SU-DHL-6 (cell line): ENCODE data around the gene CARD19.

Source experiments
- H2AFZ ChIP-seq: fragments of 200-600 bp; sonication (generic); 2 replicates; pipeline ENCODE4 v1.6.1; 2014; ENCODE audit warnings: low read depth, mild to moderate bottlenecking, moderate library complexity, mixed read lengths, antibody characterized with exemption, low read length; ENCODE audit not compliant: severe bottlenecking
- H3F3A ChIP-seq: fragments of 200-600 bp; shearing (Covaris generic); 2 replicates; pipeline ENCODE4 v1.6.0; 2016; ENCODE audit warnings: antibody characterized with exemption, mild to moderate bottlenecking; ENCODE audit not compliant: insufficient read depth
- H3K27ac ChIP-seq: fragments of 200-600 bp; sonication (generic); 2 replicates; pipeline ENCODE4 v1.5.1; 2016; ENCODE audit warnings: low read depth, mild to moderate bottlenecking, low read length, moderate library complexity, mixed read lengths
- H3K27me3 ChIP-seq: fragments of 200-600 bp; sonication (generic), shearing (Covaris generic); 2 replicates; pipeline ENCODE4 v1.6.0; 2014; ENCODE audit warnings: mild to moderate bottlenecking, low read length
- H3K36me3 ChIP-seq: fragments of 200-600 bp; sonication (generic); 2 replicates; pipeline ENCODE4 v1.6.1; 2014; ENCODE audit warnings: mild to moderate bottlenecking, low read length, mixed read lengths
- H3K4me2 ChIP-seq: fragments of 300-600, 200-600 bp; shearing (Covaris generic), sonication (generic); 2 replicates; pipeline ENCODE4 v1.6.0; 2014; ENCODE audit warnings: low read length, low read depth, mild to moderate bottlenecking; ENCODE audit not compliant: poor library complexity, severe bottlenecking
- H3K4me3 ChIP-seq: fragments of 200-600 bp; sonication (generic); 2 replicates; pipeline ENCODE4 v1.5.1; 2014; ENCODE audit warnings: antibody characterized with exemption, low read length, mild to moderate bottlenecking, mixed read lengths; ENCODE audit not compliant: insufficient read depth, poor library complexity, severe bottlenecking
- H3K79me2 ChIP-seq: fragments of 200-600 bp; sonication (generic); 2 replicates; pipeline ENCODE4 v1.6.1; 2014; ENCODE audit warnings: mild to moderate bottlenecking, low read length, moderate library complexity; ENCODE audit not compliant: insufficient read depth
- H3K9ac ChIP-seq: fragments of 200-600 bp; sonication (generic); 2 replicates; pipeline ENCODE4 v1.7.0; 2014; ENCODE audit warnings: mild to moderate bottlenecking, low read length
- H3K9me2 ChIP-seq: fragments of 200-600 bp; sonication (generic); replicated peaks from 2 replicates; pipeline ENCODE4 v1.6.1; 2014; ENCODE audit warnings: low read length; ENCODE audit not compliant: insufficient read depth
- H3K9me3 ChIP-seq: fragments of 200-600 bp; sonication (generic); 2 replicates; pipeline ENCODE4 v1.6.1; 2014; ENCODE audit warnings: low read length, mixed read lengths; ENCODE audit not compliant: insufficient read depth
- H4K20me1 ChIP-seq: fragments of 200-600 bp; sonication (generic); 2 replicates; pipeline ENCODE4 v1.6.1; 2014; ENCODE audit warnings: low read depth, mild to moderate bottlenecking, antibody characterized with exemption, low read length, moderate library complexity, mixed read lengths
- CTCF ChIP-seq: fragments of 200-600 bp; sonication (generic); IDR thresholded peaks from one replicate; pipeline ENCODE4 v1.5.1; 2017; ENCODE audit warnings: antibody characterized with exemption, mild to moderate bottlenecking, low read length, moderate library complexity; ENCODE audit not compliant: insufficient read depth, poor library complexity, severe bottlenecking
- EZH2phosphoT487 ChIP-seq: fragments of 200-600 bp; sonication (generic), shearing (Covaris generic); conservative IDR thresholded peaks from 2 replicates; pipeline ENCODE4 v1.6.1; 2018; ENCODE audit warnings: mild to moderate bottlenecking, antibody characterized with exemption, low read length, moderate library complexity, mixed read lengths

CARD19 gene

GRCh38 chr9:93134740-93135444, 38.9 kb downstream of the CARD19 start:
- Histone ChIP-seq H3K9ac (peak overlapping the region; percentile 49), H3K4me3 (peak overlapping the region; percentile 52), H3K27ac (no peak overlapping the region), H3K4me2 (peak overlapping the region; percentile 60), H3F3A (no peaks in the 10 kb centered on the region), H3K9me2 (no peaks in the 10 kb centered on the region), H3K36me3 (no peaks in the 10 kb centered on the region), H4K20me1 (no peaks in the 10 kb centered on the region), H3K27me3 (no peaks in the 10 kb centered on the region), H2AFZ (no peak overlapping the region), H3K9me3 (no peaks in the 10 kb centered on the region), H3K79me2 (no peaks in the 10 kb centered on the region)
- TF ChIP-seq EZH2phosphoT487 = no peak
- no peak for TF ChIP-seq CTCF

- H3K9me2 ChIP-seq = no peaks in the 10 kb centered on the region
- H3K27ac ChIP-seq = no peak overlapping the region
- H3F3A ChIP-seq = no peaks in the 10 kb centered on the region
- no peak overlapping the region for H3K4me2 ChIP-seq
- H3K27me3 ChIP-seq = no peaks in the 10 kb centered on the region
- H3K9me3 ChIP-seq = no peaks in the 10 kb centered on the region
- H3K9ac ChIP-seq = no peak overlapping the region
- TF ChIP-seq EZH2phosphoT487 (no peak), CTCF (no peak)
- H3K36me3 ChIP-seq = no peaks in the 10 kb centered on the region
- H4K20me1 ChIP-seq = no peaks in the 10 kb centered on the region
- no peak overlapping the region for H2AFZ ChIP-seq
- H3K79me2 ChIP-seq = no peaks in the 10 kb centered on the region
- H3K4me3 ChIP-seq = no peak overlapping the region
Observed at GRCh38 chr9:93136011-93136440, 40.0 kb downstream of the CARD19 start.

GRCh38 chr9:93137362-93137761, 41.3 kb downstream of the CARD19 start:
- no peaks in the 10 kb centered on the region for H3K36me3 ChIP-seq
- no peaks in the 10 kb centered on the region for H3K27me3 ChIP-seq
- TF ChIP-seq EZH2phosphoT487 (no peak), CTCF (no peak)
- H3K4me3 ChIP-seq = no peak overlapping the region
- H4K20me1 ChIP-seq = no peaks in the 10 kb centered on the region
- no peak overlapping the region for H3K9ac ChIP-seq
- no peak overlapping the region for H2AFZ ChIP-seq
- no peak overlapping the region for H3K27ac ChIP-seq
- no peaks in the 10 kb centered on the region for H3F3A ChIP-seq
- no peaks in the 10 kb centered on the region for H3K79me2 ChIP-seq
- no peaks in the 10 kb centered on the region for H3K9me3 ChIP-seq
- no peaks in the 10 kb centered on the region for H3K9me2 ChIP-seq
- H3K4me2 ChIP-seq = no peak overlapping the region
